Adrenal gland (tissue), 12 donors: Measurements from ENCODE around the gene ASPDH. TPM values are rescaled to one million over a fixed set of nuclear protein-coding genes. Genes with fewer than 3 reads are reported as not detected.

Source experiments
- DNase-seq, 7 donors: peaks; one replicate each; pipeline ENCODE4 v3.0.0-alpha.2; 2019 to 2020
- H3K27ac ChIP-seq, 5 donors: fragments of 200-600 bp; sonication (generic) in 4 of 5; 1 replicate in 3 of 5; 2 replicates in 2 of 5; pipeline versions ENCODE4 v1.5.1 to v1.8.0; 2016 to 2020; ENCODE audit warnings: mild to moderate bottlenecking in 1 of 5
- H3K27me3 ChIP-seq: fragments of 200-600 bp; 2 replicates; pipeline ENCODE4 v1.8.0; 2021
- H3K36me3 ChIP-seq, 2 donors: fragments of 200-600 bp; replicated peaks in 1 of 2; 1 replicate in 1 of 2; 2 replicates in 1 of 2; pipeline versions ENCODE4 v1.5.1 to v1.8.0; 2018 to 2022
- H3K4me1 ChIP-seq, 2 donors: fragments of 200-600 bp; replicated peaks in 1 of 2; 1 replicate in 1 of 2; 2 replicates in 1 of 2; pipeline versions ENCODE4 v1.5.1 to v1.8.0; 2018 to 2021
- H3K4me3 ChIP-seq, 4 donors: fragments of 200-600 bp; sonication (generic) in 3 of 4; one replicate each; pipeline ENCODE4 v1.5.1; 2016 to 2018
- H3K9me3 ChIP-seq, 3 donors: fragments of 200-600 bp; sonication (generic) in 1 of 3; replicated peaks in 1 of 3; 1 replicate in 2 of 3; 2 replicates in 1 of 3; pipeline versions ENCODE4 v1.5.1 to v1.8.0; 2016 to 2021
- POLR2A ChIP-seq, 2 donors: fragments of 450-650 bp; IDR thresholded peaks; one replicate each; pipeline ENCODE4 v1.6.1; 2017; ENCODE audit warnings: antibody characterized with exemption in 2 of 2, mild to moderate bottlenecking in 2 of 2, moderate library complexity in 1 of 2
- WGBS, 4 donors: extraction: QIAGEN DNeasy Blood & Tissue Kit in 2 of 4; methylation state at CpG; one replicate each; pipeline versions ENCODE4 v1.1.5 to v1.1.7; 2013 to 2017; 5-methylcytosine and 5-hydroxymethylcytosine counted together
- intact Hi-C, 2 donors: fragments of 100-400 bp; cut with DNase I; formaldehyde crosslinking; loops; one replicate each; pipeline versions ENCODE4 v1.14.1 to v1.15.0; 2022 to 2023
- polyA plus RNA-seq, 3 donors: library from polyadenylated mRNA; stranded (reverse); fragments of 200-250 nt in 2 of 3; fragments of 350-450 nt in 1 of 3; fragmentation: Illumina TruSeq in 1 of 3; extraction: RNeasy Lipid Tissue Mini Kit (QIAGEN cat#74804) in 1 of 3; gene quantifications; one replicate each; pipeline ENCODE4 v1.2.3, GENCODE V29; 2013 to 2014
- total RNA-seq, 9 donors: library from RNA; depleted of rRNA in 4 of 9; stranded (reverse); fragments of >200 nt in 4 of 9; fragments of 120-200 nt in 1 of 9; fragmentation: NEBNext Ultra II Directional in 1 of 9; extraction: Animal tissue kit (Norgen Biotek cat#: 25700) in 1 of 9; gene quantifications; one replicate each; pipeline versions ENCODE4 v1.1.0 to v1.2.4, GENCODE V29; 2013 to 2023
- TF ChIP-seq, protein P1 (sequence below), 6 experiments: fragments of 450-650 bp in 4 of 6; fragments of 200-600 bp in 2 of 6; sonication (generic) in 1 of 6; IDR thresholded peaks; 1 replicate in 5 of 6; 2 replicates in 1 of 6; pipeline versions ENCODE4 v1.5.1 to v1.8.0; 2016 to 2021; ENCODE audit warnings: antibody characterized with exemption in 6 of 6, mild to moderate bottlenecking in 2 of 6, moderate library complexity in 1 of 6
- donor health status: healthy with polysubstance abuse.
- donor health status: Bipolar disorder and iron deficiency.
- donor health status: DM: yes; HTN: yes; CAD: no.
- donor health status: DM: no; HTN: no; CAD: no.
- donor health status: DM: no; HTN: no; CAD: no.
- donor health status: DM: yes; HTN: yes; CAD: no.

ASPDH gene
- total and polyA plus RNA-seq, 12 donors: 0.38 to 30.5 (median 1.7) TPM; not detected in 4

DNA sequence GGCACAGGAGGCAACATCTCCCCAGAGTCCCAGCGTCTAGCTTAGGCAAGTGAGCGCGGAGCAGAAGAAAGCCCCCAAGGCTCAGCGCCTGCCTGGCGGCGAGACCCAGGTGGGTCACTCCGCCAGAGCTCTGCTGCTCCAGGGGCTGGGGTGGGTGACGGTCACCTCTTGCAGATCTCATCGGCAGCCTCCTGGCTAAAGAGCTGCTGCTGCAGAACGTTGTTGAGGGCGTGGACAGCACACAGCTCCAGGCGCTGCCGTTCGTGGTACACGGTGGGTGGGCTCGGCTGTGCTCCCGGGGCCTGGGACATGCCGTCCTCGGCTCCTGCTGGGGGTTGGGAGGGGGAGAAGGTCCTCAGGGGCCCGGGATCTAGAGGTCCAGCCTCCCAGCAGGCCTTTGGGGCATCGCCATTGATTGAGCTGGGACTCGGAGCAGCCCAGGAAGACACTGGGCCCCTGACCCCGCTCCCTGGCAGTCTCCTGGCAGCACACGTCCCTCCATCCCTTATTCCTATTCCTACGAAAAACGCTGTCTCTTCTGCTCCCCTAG lies 3.5 kb downstream of the ASPDH start:
- Histone ChIP-seq H3K36me3 (no peaks in the 10 kb centered on the region), H3K4me3 (peak overlapping the region in 3 of 4 donors; percentile 39 to 69 (median 44)), H3K27ac (peak overlapping the region in 2 of 5 donors; percentile 11 to 78), H3K27me3 (no peaks in the 10 kb centered on the region), H3K4me1 (peaks cover 8% of the 10 kb centered on the region in 2 donors), H3K9me3 (no peaks in the 10 kb centered on the region)
- peak in 4 of 7 donors; percentile 17 to 68 (median 39) for DNase-seq
- intact Hi-C loops: no loop called here
- no peak for TF ChIP-seq POLR2A (IDR thresholded peaks at IDR 0.05)
- TF ChIP-seq, protein P1, sequence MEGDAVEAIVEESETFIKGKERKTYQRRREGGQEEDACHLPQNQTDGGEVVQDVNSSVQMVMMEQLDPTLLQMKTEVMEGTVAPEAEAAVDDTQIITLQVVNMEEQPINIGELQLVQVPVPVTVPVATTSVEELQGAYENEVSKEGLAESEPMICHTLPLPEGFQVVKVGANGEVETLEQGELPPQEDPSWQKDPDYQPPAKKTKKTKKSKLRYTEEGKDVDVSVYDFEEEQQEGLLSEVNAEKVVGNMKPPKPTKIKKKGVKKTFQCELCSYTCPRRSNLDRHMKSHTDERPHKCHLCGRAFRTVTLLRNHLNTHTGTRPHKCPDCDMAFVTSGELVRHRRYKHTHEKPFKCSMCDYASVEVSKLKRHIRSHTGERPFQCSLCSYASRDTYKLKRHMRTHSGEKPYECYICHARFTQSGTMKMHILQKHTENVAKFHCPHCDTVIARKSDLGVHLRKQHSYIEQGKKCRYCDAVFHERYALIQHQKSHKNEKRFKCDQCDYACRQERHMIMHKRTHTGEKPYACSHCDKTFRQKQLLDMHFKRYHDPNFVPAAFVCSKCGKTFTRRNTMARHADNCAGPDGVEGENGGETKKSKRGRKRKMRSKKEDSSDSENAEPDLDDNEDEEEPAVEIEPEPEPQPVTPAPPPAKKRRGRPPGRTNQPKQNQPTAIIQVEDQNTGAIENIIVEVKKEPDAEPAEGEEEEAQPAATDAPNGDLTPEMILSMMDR (IDR thresholded peaks at IDR 0.05): no peak
- 49 to 96% (median 64%) methylated on average over 8 to 26 of the region's 26 CpGs for WGBS, 4 donors

DNA sequence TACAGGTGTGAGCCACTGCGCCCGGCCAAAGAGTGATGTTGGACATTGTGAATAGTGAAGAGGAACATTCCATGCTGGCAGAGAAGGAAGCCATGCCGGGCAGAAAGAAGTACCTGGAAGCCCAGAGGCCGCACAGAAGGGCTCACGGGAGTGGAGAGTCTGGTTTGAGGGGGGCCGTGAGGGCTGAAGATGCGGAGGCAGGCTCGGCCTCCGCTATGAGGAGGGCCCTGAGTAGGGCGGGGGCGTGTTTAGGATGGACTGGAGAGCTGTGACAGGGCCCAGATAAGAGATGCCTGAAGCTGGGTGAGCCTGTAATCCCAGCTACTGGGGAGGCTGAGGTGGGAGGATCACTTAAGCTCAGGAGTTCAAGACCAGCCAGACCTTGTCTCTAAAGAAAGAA lies 4.3 kb downstream of the ASPDH start:
- 84 to 87% (median 86%) methylated on average over 11 of the region's 11 CpGs for WGBS, 4 donors
- DNase-seq: no peak
- Histone ChIP-seq H3K27ac (no peak overlapping the region), H3K4me1 (peaks cover 8% of the 10 kb centered on the region in 2 donors), H3K27me3 (no peaks in the 10 kb centered on the region), H3K4me3 (no peak overlapping the region), H3K9me3 (no peaks in the 10 kb centered on the region), H3K36me3 (no peaks in the 10 kb centered on the region)
- TF ChIP-seq, protein P1 (IDR thresholded peaks at IDR 0.05): no peak
- intact Hi-C loops: no loop called here

DNA sequence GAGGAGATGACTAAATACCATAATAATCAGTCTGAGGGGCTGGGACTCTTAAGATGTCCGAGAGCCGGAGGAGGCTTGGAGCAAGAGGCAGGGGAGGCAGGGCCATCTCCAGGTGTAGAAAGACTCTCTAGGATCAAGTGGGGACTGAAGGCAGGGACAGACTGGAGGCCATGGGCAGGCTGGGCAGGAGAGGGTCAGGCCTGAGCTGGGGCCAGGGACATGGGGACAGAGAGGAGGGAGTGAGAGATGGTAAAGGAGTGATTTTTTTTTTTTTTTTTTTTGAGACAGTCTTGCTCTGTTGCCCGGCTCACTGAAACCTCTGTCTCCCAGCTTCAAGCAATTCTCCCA lies 4.9 kb downstream of the ASPDH start:
- TF ChIP-seq POLR2A (IDR thresholded peaks at IDR 0.05): no peak
- TF ChIP-seq, protein P1 (IDR thresholded peaks at IDR 0.05): no peak
- DNase-seq: no peak
- Histone ChIP-seq H3K9me3 (no peaks in the 10 kb centered on the region), H3K4me1 (peaks cover 8% of the 10 kb centered on the region in 2 donors), H3K27me3 (no peaks in the 10 kb centered on the region), H3K36me3 (no peaks in the 10 kb centered on the region), H3K27ac (no peak overlapping the region), H3K4me3 (no peak overlapping the region)
- 86 to 97% (median 89%) methylated on average over 3 of the region's 3 CpGs for WGBS, 4 donors
- intact Hi-C loops: no loop called here

DNA sequence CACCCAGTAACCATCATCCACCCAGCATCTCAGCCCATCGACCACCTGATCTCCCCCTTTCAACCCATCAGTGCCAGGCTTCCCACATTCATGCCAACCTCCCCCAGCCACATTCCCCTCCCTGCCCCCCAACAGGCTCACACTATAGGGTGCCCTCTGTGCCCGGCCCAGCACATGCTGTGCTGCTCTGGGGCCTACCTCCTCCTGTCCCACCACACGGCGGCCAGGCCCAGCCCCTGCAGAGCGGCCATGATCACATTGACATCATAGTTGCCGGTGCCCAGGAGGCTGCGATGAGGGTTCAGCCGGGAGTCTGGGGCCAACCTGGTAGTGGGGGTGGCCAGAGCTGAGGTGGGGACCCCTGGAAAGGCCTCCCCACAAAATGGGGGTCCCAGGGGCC lies 6.3 kb downstream of the ASPDH start:
- H3K27me3 ChIP-seq: no peaks in the 10 kb centered on the region
- H3K9me3 ChIP-seq: no peaks in the 10 kb centered on the region
- intact Hi-C loops: no loop called here
- H3K4me3 ChIP-seq: no peak overlapping the region
- H3K4me1 ChIP-seq: peaks cover 8% of the 10 kb centered on the region in 2 donors
- WGBS, 4 donors: 91 to 100% (median 94%) methylated on average over 2 to 8 of the region's 8 CpGs
- no peaks in the 10 kb centered on the region for H3K36me3 ChIP-seq
- no peak overlapping the region for H3K27ac ChIP-seq
- TF ChIP-seq POLR2A (IDR thresholded peaks at IDR 0.05): no peak
- TF ChIP-seq, protein P1 (IDR thresholded peaks at IDR 0.05): no peak
- no peak for DNase-seq
